ENCODE measurements around the gene COBLL1. TPM values are rescaled to one million over a fixed set of nuclear protein-coding genes. Genes with fewer than 3 reads are reported as not detected.

COBLL1 gene
- total RNA-seq, 1 donor from 2014 or later = 18.6 TPM

DNA sequence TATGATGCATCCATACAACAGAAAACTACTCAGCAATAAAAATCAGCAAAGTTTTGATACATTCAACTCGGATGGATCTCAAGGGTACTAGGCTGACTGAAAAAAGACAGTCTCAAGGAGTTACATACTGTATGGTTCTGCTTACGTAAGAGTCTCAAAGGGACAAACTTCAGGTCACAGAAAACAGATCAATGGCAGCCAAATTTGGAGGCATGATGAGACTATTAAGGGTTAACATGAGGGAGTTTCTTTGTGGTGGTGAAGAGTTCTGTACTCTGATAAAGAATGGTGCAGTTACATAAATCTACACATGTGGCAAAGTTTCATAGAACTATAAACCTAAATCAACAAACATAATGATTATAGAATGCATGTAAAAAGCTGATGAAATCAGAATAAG, 81.4 kb downstream of the COBLL1 start:
- Mint-ChIP-seq H3K27ac (ENCODE audit: unreplicated experiment) (no peak overlapping the region), H3K27me3 (ENCODE audit: low read depth, unreplicated experiment) (no peaks in the 10 kb centered on the region)

DNA sequence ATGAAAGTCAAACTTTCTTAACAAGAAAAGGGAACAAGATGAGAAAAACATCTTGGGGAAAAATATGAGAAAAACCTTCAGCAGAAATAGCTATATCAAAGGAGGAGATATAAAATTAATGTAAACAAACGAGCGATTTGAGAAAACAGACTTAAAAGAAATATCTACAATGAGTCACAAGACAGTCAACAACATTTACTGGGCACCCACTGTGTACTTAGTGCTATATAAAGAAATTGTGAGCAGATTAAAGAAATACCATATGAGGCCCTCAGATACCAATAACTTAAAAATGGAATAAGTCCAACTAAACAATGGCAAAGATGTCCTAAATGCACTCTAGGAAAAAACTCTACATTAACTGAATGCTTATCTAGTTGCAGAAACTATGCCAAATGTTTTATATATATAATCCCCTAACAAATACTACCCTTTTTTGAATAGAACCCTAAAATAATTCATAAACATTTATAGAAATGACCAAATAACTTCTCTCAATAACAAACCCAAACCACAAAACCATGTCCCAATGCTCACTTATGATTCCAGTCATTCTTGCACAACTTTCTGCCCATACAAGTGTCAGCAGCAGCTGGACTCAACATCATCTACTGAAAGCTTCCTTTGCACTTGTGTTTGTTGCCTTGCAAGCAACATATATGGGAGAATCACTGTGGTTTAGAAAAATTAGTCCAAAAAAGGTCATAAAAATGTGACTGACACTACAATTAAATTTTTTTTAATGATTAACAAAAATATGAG, 83.5 kb downstream of the COBLL1 start:
- TF ChIP-seq EZH2 (IDR thresholded peaks at IDR 0.05; ENCODE audit: insufficient read depth, low read length) = no peak
- TF ChIP-seq, protein P1, sequence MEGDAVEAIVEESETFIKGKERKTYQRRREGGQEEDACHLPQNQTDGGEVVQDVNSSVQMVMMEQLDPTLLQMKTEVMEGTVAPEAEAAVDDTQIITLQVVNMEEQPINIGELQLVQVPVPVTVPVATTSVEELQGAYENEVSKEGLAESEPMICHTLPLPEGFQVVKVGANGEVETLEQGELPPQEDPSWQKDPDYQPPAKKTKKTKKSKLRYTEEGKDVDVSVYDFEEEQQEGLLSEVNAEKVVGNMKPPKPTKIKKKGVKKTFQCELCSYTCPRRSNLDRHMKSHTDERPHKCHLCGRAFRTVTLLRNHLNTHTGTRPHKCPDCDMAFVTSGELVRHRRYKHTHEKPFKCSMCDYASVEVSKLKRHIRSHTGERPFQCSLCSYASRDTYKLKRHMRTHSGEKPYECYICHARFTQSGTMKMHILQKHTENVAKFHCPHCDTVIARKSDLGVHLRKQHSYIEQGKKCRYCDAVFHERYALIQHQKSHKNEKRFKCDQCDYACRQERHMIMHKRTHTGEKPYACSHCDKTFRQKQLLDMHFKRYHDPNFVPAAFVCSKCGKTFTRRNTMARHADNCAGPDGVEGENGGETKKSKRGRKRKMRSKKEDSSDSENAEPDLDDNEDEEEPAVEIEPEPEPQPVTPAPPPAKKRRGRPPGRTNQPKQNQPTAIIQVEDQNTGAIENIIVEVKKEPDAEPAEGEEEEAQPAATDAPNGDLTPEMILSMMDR (IDR thresholded peaks at IDR 0.05; ENCODE audit: insufficient read depth, low read depth, low read length) = no peak
- no peak overlapping the region for H3K4me3 Mint-ChIP-seq (ENCODE audit: unreplicated experiment)
- Histone ChIP-seq H4K20me1 (ENCODE audit: insufficient read depth, low read length) (no peaks in the 10 kb centered on the region), H3K4me1 (ENCODE audit: insufficient read depth, low read length) (peaks cover 3% of the 10 kb centered on the region), H2AFZ (ENCODE audit: low read depth, low read length) (no peak overlapping the region), H3K36me3 (ENCODE audit: insufficient read depth, low read length) (no peaks in the 10 kb centered on the region), H3K9me3 (ENCODE audit: insufficient read depth, low read depth, low read length) (no peaks in the 10 kb centered on the region), H3K27ac (ENCODE audit: low read depth, low read length) (no peak overlapping the region), H3K9ac (ENCODE audit: low read length) (no peak overlapping the region), H3K4me3 (ENCODE audit: insufficient read depth, low read depth, low read length) (no peak overlapping the region), H3K79me2 (ENCODE audit: insufficient read depth, low read length) (no peaks in the 10 kb centered on the region), H3K27me3 (ENCODE audit: insufficient read depth, low read length) (no peaks in the 10 kb centered on the region), H3K4me2 (ENCODE audit: low read length) (peak overlapping the region; percentile 21)
- H3K4me1 Mint-ChIP-seq (ENCODE audit: low read depth, unreplicated experiment) = peaks cover 11% of the 10 kb centered on the region
- FAIRE-seq = peak; percentile 32
- peak; percentile 48 for DNase-seq (ENCODE audit: low read depth)
- H3K27me3 Mint-ChIP-seq (ENCODE audit: low read depth, unreplicated experiment) = no peaks in the 10 kb centered on the region
- H3K27ac Mint-ChIP-seq (ENCODE audit: unreplicated experiment) = no peak overlapping the region
- H3K9me3 Mint-ChIP-seq (ENCODE audit: unreplicated experiment) = no peaks in the 10 kb centered on the region
- no peaks in the 10 kb centered on the region for H3K36me3 Mint-ChIP-seq (ENCODE audit: low read depth, unreplicated experiment)

More for the DNA sequence above, 81.4 kb downstream of the COBLL1 start:
- no peak for DNase-seq (ENCODE audit: low read depth)
- no peak for FAIRE-seq
- Histone ChIP-seq H3K9ac (ENCODE audit: low read length) (no peak overlapping the region), H3K9me3 (ENCODE audit: insufficient read depth, low read depth, low read length) (no peaks in the 10 kb centered on the region), H3K4me1 (ENCODE audit: insufficient read depth, low read length) (peaks cover 3% of the 10 kb centered on the region), H3K27ac (ENCODE audit: low read depth, low read length) (no peak overlapping the region), H4K20me1 (ENCODE audit: insufficient read depth, low read length) (no peaks in the 10 kb centered on the region), H3K27me3 (ENCODE audit: insufficient read depth, low read length) (no peaks in the 10 kb centered on the region), H3K79me2 (ENCODE audit: insufficient read depth, low read length) (no peaks in the 10 kb centered on the region), H3K4me3 (ENCODE audit: insufficient read depth, low read depth, low read length) (no peak overlapping the region), H3K4me2 (ENCODE audit: low read length) (no peak overlapping the region), H3K36me3 (ENCODE audit: insufficient read depth, low read length) (no peaks in the 10 kb centered on the region), H2AFZ (ENCODE audit: low read depth, low read length) (no peak overlapping the region)
- peaks cover 15% of the 10 kb centered on the region for H3K4me1 Mint-ChIP-seq (ENCODE audit: low read depth, unreplicated experiment)
- no peaks in the 10 kb centered on the region for H3K9me3 Mint-ChIP-seq (ENCODE audit: unreplicated experiment)
- TF ChIP-seq, protein P1 (IDR thresholded peaks at IDR 0.05; ENCODE audit: insufficient read depth, low read depth, low read length) = no peak
- TF ChIP-seq EZH2 (IDR thresholded peaks at IDR 0.05; ENCODE audit: insufficient read depth, low read length) = no peak
- H3K4me3 Mint-ChIP-seq (ENCODE audit: unreplicated experiment) = no peak overlapping the region
- H3K36me3 Mint-ChIP-seq (ENCODE audit: low read depth, unreplicated experiment) = no peaks in the 10 kb centered on the region

DNA sequence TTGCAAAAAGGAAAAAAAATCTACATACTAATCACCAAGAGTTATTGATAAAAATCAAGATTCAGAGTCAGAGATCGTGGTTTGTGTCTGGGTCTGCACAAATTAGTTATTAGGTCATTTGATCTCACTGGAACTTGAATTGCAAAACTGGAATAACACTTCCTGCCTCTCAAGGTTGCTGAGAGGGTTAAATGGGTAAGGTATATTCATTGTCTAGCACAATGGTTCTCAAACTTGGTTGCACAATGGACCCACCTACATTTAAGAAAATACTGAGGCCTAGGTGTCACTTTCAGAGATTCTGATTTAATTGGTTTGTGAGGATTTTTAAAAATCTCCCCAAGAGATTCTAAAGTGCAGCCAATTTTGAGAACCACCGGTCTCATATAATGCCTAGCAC, 84.8 kb downstream of the COBLL1 start:
- peaks cover 9% of the 10 kb centered on the region for H3K4me1 Mint-ChIP-seq (ENCODE audit: low read depth, unreplicated experiment)
- no peaks in the 10 kb centered on the region for H3K9me3 Mint-ChIP-seq (ENCODE audit: unreplicated experiment)
- no peak overlapping the region for H3K9ac ChIP-seq (ENCODE audit: low read length)
- FAIRE-seq (no peak), DNase-seq (ENCODE audit: low read depth) (no peak)
- no peaks in the 10 kb centered on the region for H3K36me3 ChIP-seq (ENCODE audit: insufficient read depth, low read length)
- TF ChIP-seq EZH2 (IDR thresholded peaks at IDR 0.05; ENCODE audit: insufficient read depth, low read length) = no peak
- TF ChIP-seq, protein P1 (IDR thresholded peaks at IDR 0.05; ENCODE audit: insufficient read depth, low read depth, low read length) = no peak
- H3K4me1 ChIP-seq (ENCODE audit: insufficient read depth, low read length) = peaks cover 3% of the 10 kb centered on the region
- no peaks in the 10 kb centered on the region for H3K9me3 ChIP-seq (ENCODE audit: insufficient read depth, low read depth, low read length)
- H3K27ac Mint-ChIP-seq (ENCODE audit: unreplicated experiment) = no peak overlapping the region
- no peaks in the 10 kb centered on the region for H4K20me1 ChIP-seq (ENCODE audit: insufficient read depth, low read length)
- H3K4me2 ChIP-seq (ENCODE audit: low read length) = no peak overlapping the region
- no peaks in the 10 kb centered on the region for H3K27me3 Mint-ChIP-seq (ENCODE audit: low read depth, unreplicated experiment)
- H3K27ac ChIP-seq (ENCODE audit: low read depth, low read length) = no peak overlapping the region
- no peak overlapping the region for H2AFZ ChIP-seq (ENCODE audit: low read depth, low read length)
- H3K36me3 Mint-ChIP-seq (ENCODE audit: low read depth, unreplicated experiment) = no peaks in the 10 kb centered on the region
- H3K4me3 Mint-ChIP-seq (ENCODE audit: unreplicated experiment) = no peak overlapping the region
- no peaks in the 10 kb centered on the region for H3K27me3 ChIP-seq (ENCODE audit: insufficient read depth, low read length)
- H3K4me3 ChIP-seq (ENCODE audit: insufficient read depth, low read depth, low read length) = no peak overlapping the region
- H3K79me2 ChIP-seq (ENCODE audit: insufficient read depth, low read length) = no peaks in the 10 kb centered on the region
